Body of pancreas (tissue), 4 donors: ENCODE results near the gene TCF15. TPM values are rescaled to one million over a fixed set of nuclear protein-coding genes. Genes with fewer than 3 reads are reported as not detected.

Source experiments
- ATAC-seq: fragments of 150-250 bp; one replicate; pipeline ENCODE4 v1.9.1; 2016
- DNase-seq, 4 donors: peaks; one replicate each; pipeline ENCODE4 v3.0.0-alpha.2; 2019
- H3K27ac ChIP-seq, 4 donors: fragments of 200-600 bp; sonication (generic); 1 replicate in 3 of 4; 2 replicates in 1 of 4; pipeline versions ENCODE4 v1.5.1 to v1.6.1; 2016 to 2019; ENCODE audit warnings: mild to moderate bottlenecking in 1 of 4, mixed read lengths in 1 of 4, moderate library complexity in 1 of 4
- H3K27me3 ChIP-seq, 2 donors: fragments of 200-600 bp; sonication (generic); one replicate each; pipeline ENCODE4 v1.6.0; 2016; ENCODE audit warnings: mild to moderate bottlenecking in 1 of 2
- H3K36me3 ChIP-seq, 2 donors: fragments of 200-600 bp; sonication (generic); replicated peaks in 1 of 2; 2 replicates each; pipeline ENCODE4 v1.5.1; 2016; ENCODE audit warnings: low read depth in 2 of 2; ENCODE audit not compliant: insufficient read depth in 1 of 2
- H3K4me1 ChIP-seq: fragments of 200-600 bp; sonication (generic); one replicate; pipeline ENCODE4 v1.6.0; 2016
- H3K4me3 ChIP-seq, 2 donors: fragments of 200-600 bp; sonication (generic); 1 replicate in 1 of 2; 2 replicates in 1 of 2; pipeline ENCODE4 v1.5.1; 2016 to 2019
- H3K9me3 ChIP-seq, 3 donors: fragments of 200-600 bp; sonication (generic); 1 replicate in 2 of 3; 2 replicates in 1 of 3; pipeline ENCODE4 v1.5.1; 2016
- POLR2A ChIP-seq, 3 donors: fragments of 450-650 bp; IDR thresholded peaks; one replicate each; pipeline ENCODE4 v1.6.1; 2016; ENCODE audit warnings: antibody characterized with exemption in 3 of 3, mild to moderate bottlenecking in 2 of 3
- WGBS, 2 donors: methylation state at CpG; one replicate each; pipeline ENCODE4 v1.1.5; 2017; 5-methylcytosine and 5-hydroxymethylcytosine counted together
- intact Hi-C: fragments of 100-400 bp; cut with DNase I; formaldehyde crosslinking; loops from one replicate; pipeline ENCODE4 v1.15.1; 2023
- total RNA-seq, 2 donors: library from RNA; depleted of rRNA; stranded (reverse); fragments of >200 nt; gene quantifications; one replicate each; pipeline ENCODE4 v1.1.0, GENCODE V29; 2016
- TF ChIP-seq, protein P1 (sequence below), 7 experiments: fragments of 450-650 bp in 4 of 7; fragments of 200-600 bp in 3 of 7; sonication (generic) in 3 of 7; IDR thresholded peaks; one replicate each; pipeline ENCODE4 v1.5.1; 2016 to 2019; ENCODE audit warnings: antibody characterized with exemption in 7 of 7

The TCF15 gene
- total RNA-seq, 2 donors from 2014 or later = not detected

- intact Hi-C loops = no loop called here
- H3K27ac ChIP-seq = no peak overlapping the region
- 67 to 71% methylated on average over 9 of the region's 9 CpGs for WGBS, 2 donors
- ATAC-seq = no peak
- TF ChIP-seq POLR2A (IDR thresholded peaks at IDR 0.05) = no peak
- TF ChIP-seq, protein P1, sequence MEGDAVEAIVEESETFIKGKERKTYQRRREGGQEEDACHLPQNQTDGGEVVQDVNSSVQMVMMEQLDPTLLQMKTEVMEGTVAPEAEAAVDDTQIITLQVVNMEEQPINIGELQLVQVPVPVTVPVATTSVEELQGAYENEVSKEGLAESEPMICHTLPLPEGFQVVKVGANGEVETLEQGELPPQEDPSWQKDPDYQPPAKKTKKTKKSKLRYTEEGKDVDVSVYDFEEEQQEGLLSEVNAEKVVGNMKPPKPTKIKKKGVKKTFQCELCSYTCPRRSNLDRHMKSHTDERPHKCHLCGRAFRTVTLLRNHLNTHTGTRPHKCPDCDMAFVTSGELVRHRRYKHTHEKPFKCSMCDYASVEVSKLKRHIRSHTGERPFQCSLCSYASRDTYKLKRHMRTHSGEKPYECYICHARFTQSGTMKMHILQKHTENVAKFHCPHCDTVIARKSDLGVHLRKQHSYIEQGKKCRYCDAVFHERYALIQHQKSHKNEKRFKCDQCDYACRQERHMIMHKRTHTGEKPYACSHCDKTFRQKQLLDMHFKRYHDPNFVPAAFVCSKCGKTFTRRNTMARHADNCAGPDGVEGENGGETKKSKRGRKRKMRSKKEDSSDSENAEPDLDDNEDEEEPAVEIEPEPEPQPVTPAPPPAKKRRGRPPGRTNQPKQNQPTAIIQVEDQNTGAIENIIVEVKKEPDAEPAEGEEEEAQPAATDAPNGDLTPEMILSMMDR (IDR thresholded peaks at IDR 0.05) = no peak
- no peaks in the 10 kb centered on the region for H3K4me1 ChIP-seq
- no peaks in the 10 kb centered on the region for H3K27me3 ChIP-seq
- H3K9me3 ChIP-seq = no peaks in the 10 kb centered on the region
- no peaks in the 10 kb centered on the region for H3K36me3 ChIP-seq
- no peak for DNase-seq
- no peak overlapping the region for H3K4me3 ChIP-seq
These were observed 25.2 kb upstream of the TCF15 start for GRCh38 chr20:635028-635892.

DNA sequence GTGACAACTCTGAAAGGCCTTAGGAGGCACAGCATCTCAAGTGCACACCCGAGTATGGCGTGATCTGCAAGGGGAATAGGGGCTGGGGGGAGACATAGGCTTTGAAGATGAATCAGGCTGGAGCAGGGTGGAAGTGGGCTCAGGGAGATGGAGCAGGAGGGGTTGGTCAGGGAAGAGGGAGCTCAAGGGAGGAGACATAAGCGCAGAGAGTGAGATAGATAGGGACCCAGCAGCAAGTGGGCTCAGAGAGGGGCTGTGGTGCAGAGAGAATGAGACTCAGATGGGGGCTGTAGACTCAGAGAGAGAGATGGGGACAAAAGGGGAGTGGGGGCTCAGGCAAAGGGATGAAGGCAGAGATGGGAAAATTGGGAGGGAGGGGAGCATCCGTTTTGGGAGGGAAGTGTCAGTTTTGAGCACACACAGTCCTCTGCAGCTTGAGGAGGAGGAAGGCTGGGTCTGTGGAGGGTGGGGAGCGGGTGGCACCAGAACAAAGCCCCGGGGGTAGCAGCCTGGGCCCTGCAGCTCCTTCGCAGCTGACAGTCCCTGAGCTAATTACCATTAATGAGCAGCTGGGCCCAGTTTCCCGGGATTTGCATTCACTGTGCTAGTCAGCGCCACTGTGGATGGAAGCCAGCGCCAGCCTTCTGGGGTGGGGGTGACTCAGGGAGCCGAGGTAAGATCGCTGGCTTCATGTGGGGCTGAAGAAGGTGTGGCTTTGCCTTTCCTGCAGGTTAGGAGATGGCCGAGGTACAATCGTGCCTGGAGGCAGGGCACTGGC is 24.2 kb upstream of the TCF15 start:
- no peaks in the 10 kb centered on the region for H3K4me1 ChIP-seq
- H3K27me3 ChIP-seq = no peaks in the 10 kb centered on the region
- 63 to 68% methylated on average over 13 to 14 of the region's 14 CpGs for WGBS, 2 donors
- no peaks in the 10 kb centered on the region for H3K9me3 ChIP-seq
- H3K36me3 ChIP-seq = no peaks in the 10 kb centered on the region
- no peak overlapping the region for H3K4me3 ChIP-seq
- intact Hi-C loops = no loop called here
- no peak for ATAC-seq
- no peak for TF ChIP-seq POLR2A (IDR thresholded peaks at IDR 0.05)
- TF ChIP-seq, protein P1 (IDR thresholded peaks at IDR 0.05) = no peak
- DNase-seq = no peak
- H3K27ac ChIP-seq = no peak overlapping the region

DNA sequence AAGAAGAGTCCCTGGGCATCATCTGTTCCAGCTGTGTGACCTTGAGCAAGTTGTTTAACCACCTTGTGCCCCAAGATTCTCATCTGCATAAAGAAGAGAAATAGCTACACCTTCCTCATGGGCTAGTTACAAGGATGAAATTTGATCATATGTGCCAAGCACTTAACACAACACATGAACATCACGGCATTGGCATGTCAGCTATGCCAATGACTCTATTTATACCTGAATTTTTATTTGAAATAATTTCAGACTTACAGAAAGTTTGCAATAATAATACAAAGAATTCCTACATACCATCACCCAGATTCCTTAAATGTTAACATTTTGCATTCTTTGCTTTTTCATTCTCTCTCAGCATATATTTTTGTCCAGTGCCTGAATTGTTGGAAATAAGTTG is 21.0 kb upstream of the TCF15 start:
- intact Hi-C loops = no loop called here
- TF ChIP-seq, protein P1 (IDR thresholded peaks at IDR 0.05) = no peak
- TF ChIP-seq POLR2A (IDR thresholded peaks at IDR 0.05) = no peak
- DNase-seq (no peak), ATAC-seq (no peak)
- Histone ChIP-seq H3K36me3 (no peaks in the 10 kb centered on the region), H3K4me3 (no peak overlapping the region), H3K4me1 (no peaks in the 10 kb centered on the region), H3K27me3 (no peaks in the 10 kb centered on the region), H3K9me3 (no peaks in the 10 kb centered on the region), H3K27ac (no peak overlapping the region)
- WGBS, 2 donors = 47 to 55% methylated on average over 1 of the region's 1 CpG

DNA sequence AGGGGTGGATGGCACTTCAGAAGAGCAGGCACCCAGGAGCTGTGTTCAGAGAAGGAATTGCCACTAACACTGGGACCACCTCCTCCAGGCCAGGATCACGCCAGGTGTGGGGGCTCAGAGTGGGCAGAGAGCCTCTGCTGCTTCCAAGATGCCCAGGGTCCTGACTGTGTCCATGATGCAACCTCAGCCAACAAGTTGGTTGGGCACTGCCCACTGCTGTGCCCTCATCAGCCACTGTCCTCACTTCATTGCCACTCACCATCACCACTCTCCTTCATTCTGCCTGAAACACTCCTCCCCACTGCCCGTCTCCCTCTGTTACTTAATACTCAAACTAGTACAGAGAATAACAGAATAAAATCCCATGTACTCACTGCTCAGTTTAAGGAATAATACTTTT is 16.5 kb upstream of the TCF15 start:
- no peak overlapping the region for H3K4me3 ChIP-seq
- H3K36me3 ChIP-seq = no peaks in the 10 kb centered on the region
- WGBS, 2 donors = 58 to 65% methylated on average over 2 of the region's 2 CpGs
- TF ChIP-seq, protein P1 (IDR thresholded peaks at IDR 0.05) = no peak
- no peak for TF ChIP-seq POLR2A (IDR thresholded peaks at IDR 0.05)
- ATAC-seq (no peak), DNase-seq (no peak)
- intact Hi-C loops = no loop called here
- H3K27me3 ChIP-seq = no peaks in the 10 kb centered on the region
- no peaks in the 10 kb centered on the region for H3K4me1 ChIP-seq
- H3K27ac ChIP-seq = no peak overlapping the region
- H3K9me3 ChIP-seq = peaks cover 0 to 5% (median 0%) of the 10 kb centered on the region in 3 donors
